GM18505 (cell line): Measurements from ENCODE around the gene ELOVL6.

Experiments
- ATAC-seq: cut with Tn5 transposase; IDR thresholded peaks from one replicate; pipeline ENCODE4 v1.9.1; 2021; ENCODE audit not compliant: unreplicated experiment
- POLR2A ChIP-seq: IDR thresholded peaks from 4 replicates; pipeline ENCODE4 v1.6.1; 2011; ENCODE audit warnings: borderline replicate concordance; ENCODE audit not compliant: insufficient read depth, insufficient read length; ENCODE audit errors: extremely low read depth

The ELOVL6 gene

GRCh38 chr4:110025056-110025455 lies 173.4 kb downstream of the ELOVL6 start:
- TF ChIP-seq POLR2A: no peak
- ATAC-seq: no peak

GRCh38 chr4:110022457-110022856 lies 176.0 kb downstream of the ELOVL6 start:
- ATAC-seq: no peak
- no peak for TF ChIP-seq POLR2A

GRCh38 chr4:110020646-110021443 lies 177.6 kb downstream of the ELOVL6 start:
- TF ChIP-seq POLR2A: no peak
- ATAC-seq: no peak

- no peak for TF ChIP-seq POLR2A
- ATAC-seq: no peak
These were observed 178.3 kb downstream of the ELOVL6 start for GRCh38 chr4:110020139-110020538.

DNA sequence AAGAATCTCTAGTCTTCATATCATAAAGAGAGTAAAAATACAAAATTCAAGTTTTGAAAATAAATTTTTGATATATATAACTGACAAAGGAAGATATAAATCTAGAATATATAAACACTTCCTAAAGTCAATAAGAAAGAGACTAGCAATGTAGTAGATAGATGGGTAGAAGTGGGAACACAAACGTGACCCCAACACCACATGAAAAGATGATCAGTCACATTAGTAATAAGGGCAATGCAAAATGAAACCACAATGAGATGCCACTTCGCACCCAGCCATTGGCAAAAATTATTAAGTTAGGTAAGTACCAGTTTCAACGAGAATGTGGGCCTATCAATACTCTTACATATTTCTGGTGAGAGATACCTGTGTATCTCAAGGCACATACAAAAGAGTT lies 179.3 kb downstream of the ELOVL6 start:
- ATAC-seq: no peak
- no peak for TF ChIP-seq POLR2A

DNA sequence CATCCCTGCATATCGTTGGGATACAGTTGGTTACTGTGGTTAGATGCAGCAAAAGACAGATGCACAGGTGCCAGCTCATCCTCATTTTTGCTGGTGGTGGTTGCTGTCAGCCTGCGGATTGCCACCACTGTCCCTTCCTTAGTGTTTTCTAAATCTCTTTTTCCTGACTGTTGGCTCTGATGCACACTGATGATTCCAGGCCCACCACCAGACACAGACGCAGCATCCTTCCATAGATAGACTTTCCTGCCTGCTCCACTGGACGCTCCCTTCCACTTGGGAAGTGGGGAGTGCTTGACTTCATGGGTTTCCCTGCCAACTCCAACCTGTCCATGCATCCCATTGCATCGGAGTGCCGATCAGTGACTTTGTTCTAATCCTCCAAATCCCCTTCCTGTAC lies 184.2 kb downstream of the ELOVL6 start:
- TF ChIP-seq POLR2A: no peak
- no peak for ATAC-seq

DNA sequence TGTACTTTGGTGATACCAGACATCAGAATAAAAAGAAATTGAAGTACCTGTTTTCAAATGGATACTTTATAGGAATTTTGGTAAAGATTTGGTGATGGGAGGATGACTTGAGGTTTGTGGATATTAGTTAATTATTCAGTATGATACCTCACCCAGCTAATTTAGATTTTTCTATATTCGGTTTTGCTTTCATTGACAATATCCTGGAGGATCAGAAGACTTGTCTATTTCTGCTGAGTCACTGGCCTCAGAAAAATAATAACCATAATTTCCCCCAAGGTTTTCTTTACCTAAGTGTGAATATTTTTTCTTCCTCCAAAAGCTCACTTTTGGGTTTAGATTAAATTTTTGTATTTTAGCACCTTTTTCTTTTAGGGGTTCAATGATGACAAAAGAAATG lies 185.5 kb downstream of the ELOVL6 start:
- no peak for ATAC-seq
- TF ChIP-seq POLR2A: no peak

- no peak for TF ChIP-seq POLR2A
- no peak for ATAC-seq
These were observed 187.6 kb downstream of the ELOVL6 start for GRCh38 chr4:110010797-110011196.

- no peak for TF ChIP-seq POLR2A
- ATAC-seq: no peak
These were observed 188.9 kb downstream of the ELOVL6 start for GRCh38 chr4:110009550-110009949.

- no peak for TF ChIP-seq POLR2A
- no peak for ATAC-seq
These were observed 189.9 kb downstream of the ELOVL6 start for GRCh38 chr4:110008540-110008939.

DNA sequence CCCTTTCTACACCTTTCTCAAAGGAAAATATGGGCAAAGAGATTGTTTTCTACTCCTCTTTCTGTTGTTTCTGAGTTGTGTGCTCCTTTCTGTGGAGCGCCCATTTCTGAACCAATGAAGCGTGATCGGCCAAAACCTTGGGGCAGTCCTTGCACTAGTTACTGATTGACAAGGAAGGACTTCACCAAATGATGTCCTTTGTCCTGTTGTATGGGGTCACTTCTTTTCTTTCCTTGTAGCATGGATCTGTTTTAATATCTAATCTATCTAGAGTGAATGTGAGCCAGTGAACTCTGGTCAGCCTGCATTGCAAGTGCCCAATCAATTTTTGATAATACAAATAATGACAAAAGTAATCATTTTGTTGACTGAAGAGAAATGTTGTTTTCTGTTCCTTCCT lies 191.2 kb downstream of the ELOVL6 start:
- no peak for ATAC-seq
- TF ChIP-seq POLR2A: no peak

GRCh38 chr4:110005461-110006056 lies 192.9 kb downstream of the ELOVL6 start:
- no peak for TF ChIP-seq POLR2A

GRCh38 chr4:110004556-110004955 lies 193.9 kb downstream of the ELOVL6 start:
- TF ChIP-seq POLR2A: no peak
- no peak for ATAC-seq

More at GRCh38 chr4:110005461-110006056, 192.9 kb downstream of the ELOVL6 start:
- ATAC-seq: no peak
